SJCRH30 (cell line): ENCODE measurements around the gene ATP12A. TPM values are rescaled to one million over a fixed set of nuclear protein-coding genes. Genes with fewer than 3 reads are reported as not detected.

Experiments used
- DNase-seq, 2 experiments: peaks; one replicate each; pipeline ENCODE4 v3.0.0-alpha.2; 2015 to 2020
- H3K27ac ChIP-seq: fragments of 250-450 bp; sonication (Bioruptor Pico); 2 replicates; pipeline ENCODE4 v1.5.1; 2020; ENCODE audit warnings: mild to moderate bottlenecking, moderate library complexity
- H3K27me3 ChIP-seq: fragments of 250-450 bp; sonication (Bioruptor Pico); 2 replicates; pipeline ENCODE4 v1.5.1; 2020; ENCODE audit warnings: mild to moderate bottlenecking, moderate library complexity
- H3K36me3 ChIP-seq: fragments of 250-450 bp; sonication (Bioruptor Pico); 2 replicates; pipeline ENCODE4 v1.5.1; 2020; ENCODE audit warnings: mild to moderate bottlenecking, moderate library complexity
- H3K4me1 ChIP-seq: fragments of 250-450 bp; sonication (Bioruptor Pico); 2 replicates; pipeline ENCODE4 v1.5.1; 2020; ENCODE audit warnings: mild to moderate bottlenecking, moderate library complexity
- H3K4me3 ChIP-seq: fragments of 250-450 bp; sonication (Bioruptor Pico); 2 replicates; pipeline ENCODE4 v1.5.1; 2020; ENCODE audit warnings: mild to moderate bottlenecking, moderate library complexity
- H3K9me3 ChIP-seq: fragments of 250-450 bp; sonication (Bioruptor Pico); replicated peaks from 2 replicates; pipeline ENCODE4 v1.5.1; 2020; ENCODE audit warnings: mild to moderate bottlenecking, moderate library complexity
- total RNA-seq: library from RNA; depleted of rRNA; stranded (reverse); fragments of >200 nt; shearing (Covaris generic); gene quantifications from 2 replicates; pipeline ENCODE4 v1.2.3, GENCODE V29; 2014; rRNA removed

ATP12A gene
- 0.06 TPM in 1 of 2 replicates, not detected in the other for total RNA-seq

DNA sequence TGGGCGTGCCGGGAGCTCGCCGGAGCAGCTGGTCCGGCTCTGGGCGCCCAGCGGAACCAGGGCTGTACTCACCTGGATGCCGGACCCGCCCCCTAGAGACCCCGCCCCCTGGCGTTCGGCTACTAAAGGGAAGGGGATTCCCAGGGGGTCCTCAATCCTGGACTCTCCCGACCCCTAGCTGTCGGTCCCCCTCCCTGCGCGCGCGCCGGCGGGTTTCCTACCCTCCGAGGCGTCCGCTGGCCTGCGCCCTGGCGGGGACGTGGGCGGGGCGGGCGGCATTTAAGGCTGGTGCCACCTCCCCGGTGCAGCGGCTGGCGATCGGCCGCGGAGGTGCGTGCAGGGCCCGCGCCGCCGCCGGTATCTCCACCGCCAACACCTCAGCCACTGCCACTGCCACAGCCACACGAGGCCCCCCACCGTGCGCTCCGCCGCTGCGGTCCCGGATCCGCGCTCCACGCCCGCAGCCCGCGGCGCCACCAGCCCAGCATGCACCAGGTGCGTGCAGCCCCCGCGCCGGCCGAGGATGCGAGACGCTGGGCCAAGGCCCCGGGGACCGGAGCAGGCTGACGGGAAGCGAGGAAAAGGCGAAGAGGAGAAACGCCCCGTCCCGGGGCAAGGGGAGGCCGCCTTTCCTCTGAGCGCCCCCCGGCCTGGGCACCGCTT, at the start of gene ATP12A:
Gene ATP12A (plus strand): TSS at position 151 of the 663 bp plus-strand sequence. CDS start 336 bp downstream, at position 487.
- Histone ChIP-seq H3K9me3 (no peaks in the 10 kb centered on the region), H3K27me3 (peaks cover 8% of the 10 kb centered on the region; the same call in 1 of the 2 replicates), H3K27ac (no peak within 1 kb of the TSS), H3K36me3 (no peaks in the 10 kb centered on the region), H3K4me1 (no peaks in the 10 kb centered on the region), H3K4me3 (no peak within 1 kb of the TSS)
- DNase-seq = no peak

DNA sequence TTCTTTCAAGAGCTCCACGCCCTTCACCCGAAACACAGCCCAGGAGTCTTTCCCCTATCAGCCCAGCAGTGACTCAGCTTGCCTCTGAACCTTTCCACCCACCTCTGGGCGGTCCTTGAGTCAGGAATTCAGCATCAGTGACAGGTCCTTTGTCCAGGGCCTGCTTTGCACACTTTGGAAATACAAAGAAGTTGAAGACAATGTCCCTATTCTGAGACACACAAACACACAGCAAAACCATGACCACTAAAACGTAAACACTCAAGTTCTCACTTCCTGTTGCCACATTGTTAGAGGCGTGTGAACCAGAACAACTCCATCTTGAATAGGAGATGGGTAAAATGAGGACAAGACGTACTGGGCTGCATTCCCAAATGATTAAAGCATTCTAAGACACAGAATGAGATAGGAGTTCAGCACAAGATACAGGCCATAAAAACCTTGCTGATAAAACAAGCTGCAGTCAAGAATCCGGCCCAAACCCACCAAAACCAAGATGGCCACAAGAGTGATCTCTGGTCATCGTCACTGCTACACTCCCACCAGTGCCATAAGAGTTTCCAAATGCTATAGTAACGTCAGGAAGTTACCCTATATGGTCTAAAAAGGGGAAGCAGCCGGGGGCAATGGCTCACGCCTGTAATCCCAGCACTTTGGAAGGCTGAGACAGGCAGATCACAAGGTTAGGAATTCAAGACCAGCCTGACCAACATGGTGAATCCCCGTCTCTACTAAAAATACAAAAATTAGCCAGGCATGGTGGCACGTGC, 49.2 kb upstream of the ATP12A start:
- DNase-seq = peak in 1 of 2 experiments; percentile 14
- no peaks in the 10 kb centered on the region for H3K27me3 ChIP-seq
- no peak overlapping the region for H3K4me3 ChIP-seq
- no peaks in the 10 kb centered on the region for H3K9me3 ChIP-seq
- peaks cover 7% of the 10 kb centered on the region; the same call in 1 of the 2 replicates for H3K4me1 ChIP-seq
- H3K27ac ChIP-seq = no peak overlapping the region
- H3K36me3 ChIP-seq = no peaks in the 10 kb centered on the region

GRCh38 chr13:24631922-24632321, 48.3 kb upstream of the ATP12A start:
- DNase-seq = no peak
- Histone ChIP-seq H3K36me3 (no peaks in the 10 kb centered on the region), H3K4me3 (no peak overlapping the region), H3K4me1 (no peaks in the 10 kb centered on the region), H3K27me3 (no peaks in the 10 kb centered on the region), H3K9me3 (no peaks in the 10 kb centered on the region), H3K27ac (no peak overlapping the region)

DNA sequence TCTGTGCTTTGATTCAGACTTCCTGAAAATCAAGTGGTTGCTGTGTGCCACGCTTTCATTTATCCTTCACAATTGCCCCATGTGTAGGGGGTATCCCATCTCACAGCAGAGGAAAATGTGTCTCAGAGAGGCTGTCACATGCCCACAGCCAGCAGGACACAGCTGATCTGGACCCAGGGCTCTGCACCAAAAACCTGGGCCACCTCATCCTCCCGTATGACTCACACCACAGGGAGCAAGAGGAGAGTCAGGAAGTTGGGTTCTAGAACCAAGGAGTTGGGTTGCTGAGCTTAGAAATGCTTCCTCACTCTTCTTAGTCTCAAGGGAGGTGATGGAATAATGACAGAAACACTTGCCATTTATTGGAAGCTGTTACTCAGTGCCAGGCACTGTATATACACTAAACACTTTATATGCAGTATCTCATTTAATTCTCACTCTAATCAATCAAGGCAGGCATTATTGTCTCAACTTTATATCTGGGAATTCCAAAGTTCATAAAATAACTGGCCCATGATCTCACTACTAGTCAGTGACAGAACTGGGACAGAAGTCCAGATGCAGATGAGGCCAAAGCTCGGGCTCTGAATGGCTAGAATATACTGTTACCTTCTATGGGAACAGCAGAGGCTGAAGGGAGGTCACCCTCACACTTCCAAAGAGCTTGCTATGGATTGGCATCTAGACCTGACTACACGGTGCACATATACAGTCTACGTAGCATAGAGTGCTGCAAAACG, 47.7 kb upstream of the ATP12A start:
- H3K36me3 ChIP-seq = no peaks in the 10 kb centered on the region
- no peaks in the 10 kb centered on the region for H3K4me1 ChIP-seq
- no peak overlapping the region for H3K4me3 ChIP-seq
- H3K27me3 ChIP-seq = no peaks in the 10 kb centered on the region
- DNase-seq = no peak
- no peaks in the 10 kb centered on the region for H3K9me3 ChIP-seq
- H3K27ac ChIP-seq = no peak overlapping the region

- DNase-seq = no peak
- no peaks in the 10 kb centered on the region for H3K9me3 ChIP-seq
- H3K36me3 ChIP-seq = no peaks in the 10 kb centered on the region
- no peak overlapping the region for H3K4me3 ChIP-seq
- no peak overlapping the region for H3K27ac ChIP-seq
- H3K27me3 ChIP-seq = no peaks in the 10 kb centered on the region
- no peaks in the 10 kb centered on the region for H3K4me1 ChIP-seq
These were observed 43.4 kb upstream of the ATP12A start for GRCh38 chr13:24636776-24637175.

DNA sequence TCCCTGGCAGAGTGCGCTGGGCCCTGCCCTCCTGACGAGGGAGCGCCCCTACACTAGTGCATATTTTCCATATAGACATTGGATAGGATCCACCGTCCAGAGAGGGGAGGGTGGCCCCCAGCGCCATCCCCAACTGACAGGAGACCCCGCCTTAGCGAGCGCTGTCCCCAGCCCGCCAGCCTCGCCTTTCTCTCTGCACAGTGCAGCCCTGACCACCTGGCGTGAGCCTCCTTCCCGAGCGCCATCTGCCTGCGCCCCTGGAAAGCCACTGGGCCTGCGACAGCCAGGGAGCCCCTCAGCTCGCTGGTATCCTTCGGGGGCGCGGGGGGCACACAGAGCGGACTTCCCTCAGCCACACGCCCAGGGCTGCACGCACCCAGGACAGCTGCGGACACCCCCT, 42.1 kb upstream of the ATP12A start:
- no peaks in the 10 kb centered on the region for H3K27me3 ChIP-seq
- H3K4me1 ChIP-seq = no peaks in the 10 kb centered on the region
- H3K4me3 ChIP-seq = no peak overlapping the region
- no peak overlapping the region for H3K27ac ChIP-seq
- no peak for DNase-seq
- H3K9me3 ChIP-seq = no peaks in the 10 kb centered on the region
- no peaks in the 10 kb centered on the region for H3K36me3 ChIP-seq

DNA sequence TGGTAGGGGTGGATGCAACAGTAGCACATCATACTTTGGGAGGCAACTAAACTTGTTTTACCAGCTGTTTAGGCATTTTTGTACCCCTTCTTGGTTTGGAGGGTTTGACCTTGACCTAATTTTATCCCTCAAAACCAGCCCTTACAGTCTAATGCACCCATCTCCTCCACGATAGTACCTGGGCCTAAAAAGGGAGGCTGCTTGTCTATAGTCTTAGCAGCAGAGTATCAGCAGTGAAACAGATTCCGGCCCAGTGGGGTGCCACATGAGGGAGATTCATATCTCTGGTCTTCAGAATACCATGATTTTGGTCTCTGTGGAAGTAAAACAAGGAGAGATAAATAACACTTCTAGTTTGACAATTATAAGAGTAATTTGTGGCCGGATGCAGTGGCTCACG, 39.5 kb upstream of the ATP12A start:
- Histone ChIP-seq H3K27ac (no peak overlapping the region), H3K4me3 (no peak overlapping the region), H3K4me1 (no peaks in the 10 kb centered on the region), H3K36me3 (peaks cover 3% of the 10 kb centered on the region; the same call in 1 of the 2 replicates), H3K9me3 (no peaks in the 10 kb centered on the region), H3K27me3 (no peaks in the 10 kb centered on the region)
- DNase-seq = no peak

DNA sequence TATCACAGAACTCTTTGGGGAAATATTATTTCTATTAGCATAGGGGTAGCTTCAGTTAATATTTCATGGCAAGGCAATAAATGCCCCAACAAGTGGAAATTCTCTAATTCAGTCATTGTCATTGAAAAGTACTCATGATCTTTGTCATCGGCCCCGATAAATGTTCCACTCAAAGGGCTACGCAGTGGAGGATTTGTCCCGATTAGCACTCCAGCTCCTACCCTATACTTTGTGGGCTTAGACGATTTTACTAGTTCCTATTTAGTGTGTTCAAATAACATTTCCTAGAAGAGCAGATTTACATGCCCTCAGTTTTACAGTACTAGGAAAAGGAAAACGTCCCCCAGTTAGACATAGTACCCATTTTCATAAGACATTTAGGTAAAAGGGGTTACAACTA, 38.0 kb upstream of the ATP12A start:
- no peaks in the 10 kb centered on the region for H3K27me3 ChIP-seq
- H3K9me3 ChIP-seq = no peaks in the 10 kb centered on the region
- no peak for DNase-seq
- H3K36me3 ChIP-seq = peaks cover 3% of the 10 kb centered on the region; the same call in 1 of the 2 replicates
- no peak overlapping the region for H3K4me3 ChIP-seq
- no peaks in the 10 kb centered on the region for H3K4me1 ChIP-seq
- no peak overlapping the region for H3K27ac ChIP-seq

DNA sequence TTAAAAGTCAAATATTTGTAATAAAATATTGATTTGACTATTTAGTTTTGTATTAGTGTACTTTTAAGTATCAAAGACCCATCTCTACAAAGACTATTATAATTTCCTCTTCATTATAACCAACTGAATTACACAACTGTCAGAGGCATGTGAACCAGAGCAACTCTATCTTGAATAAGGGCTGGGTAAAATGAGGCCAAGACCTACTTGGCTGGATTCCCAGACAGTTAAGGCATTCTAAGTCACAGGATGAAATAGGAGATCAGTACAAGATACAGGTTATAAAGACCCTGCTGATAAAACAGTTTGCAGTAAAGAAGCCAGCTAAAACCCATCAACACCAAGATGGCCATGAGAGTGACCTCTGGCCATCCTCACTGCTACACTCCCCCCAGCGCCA, 36.2 kb upstream of the ATP12A start:
- no peaks in the 10 kb centered on the region for H3K27me3 ChIP-seq
- no peak overlapping the region for H3K27ac ChIP-seq
- H3K9me3 ChIP-seq = no peaks in the 10 kb centered on the region
- peak in 1 of 2 experiments; percentile 36 for DNase-seq
- H3K4me3 ChIP-seq = no peak overlapping the region
- no peaks in the 10 kb centered on the region for H3K4me1 ChIP-seq
- peaks cover 3% of the 10 kb centered on the region; the same call in 1 of the 2 replicates for H3K36me3 ChIP-seq

DNA sequence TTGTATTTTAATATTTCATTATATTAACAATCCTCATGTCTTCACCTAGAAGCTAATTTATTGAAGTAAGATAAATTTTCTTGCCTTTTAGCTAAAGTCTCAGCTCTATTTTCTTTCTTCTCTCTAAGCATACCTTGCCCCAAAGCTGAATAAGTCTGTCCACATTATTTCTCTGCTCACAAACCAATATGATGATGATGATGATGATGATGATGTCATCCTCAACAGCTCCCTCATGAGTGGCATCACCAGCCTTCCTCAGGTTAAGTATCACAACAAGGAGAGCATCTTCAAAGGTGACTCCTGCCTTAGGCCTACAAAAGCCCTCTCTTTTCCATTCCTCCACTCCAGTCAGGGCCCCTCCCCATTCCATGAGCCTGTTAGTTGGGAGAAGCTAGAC, 31.9 kb upstream of the ATP12A start:
- no peaks in the 10 kb centered on the region for H3K4me1 ChIP-seq
- peaks cover 3% of the 10 kb centered on the region; the same call in 1 of the 2 replicates for H3K36me3 ChIP-seq
- no peak for DNase-seq
- no peaks in the 10 kb centered on the region for H3K9me3 ChIP-seq
- no peaks in the 10 kb centered on the region for H3K27me3 ChIP-seq
- no peak overlapping the region for H3K27ac ChIP-seq
- H3K4me3 ChIP-seq = no peak overlapping the region

- Histone ChIP-seq H3K27ac (no peak overlapping the region), H3K36me3 (peaks cover 3% of the 10 kb centered on the region; the same call in 1 of the 2 replicates), H3K27me3 (no peaks in the 10 kb centered on the region), H3K4me1 (no peaks in the 10 kb centered on the region), H3K9me3 (no peaks in the 10 kb centered on the region), H3K4me3 (no peak overlapping the region)
- no peak for DNase-seq
These were observed 31.1 kb upstream of the ATP12A start for GRCh38 chr13:24648983-24649687.

DNA sequence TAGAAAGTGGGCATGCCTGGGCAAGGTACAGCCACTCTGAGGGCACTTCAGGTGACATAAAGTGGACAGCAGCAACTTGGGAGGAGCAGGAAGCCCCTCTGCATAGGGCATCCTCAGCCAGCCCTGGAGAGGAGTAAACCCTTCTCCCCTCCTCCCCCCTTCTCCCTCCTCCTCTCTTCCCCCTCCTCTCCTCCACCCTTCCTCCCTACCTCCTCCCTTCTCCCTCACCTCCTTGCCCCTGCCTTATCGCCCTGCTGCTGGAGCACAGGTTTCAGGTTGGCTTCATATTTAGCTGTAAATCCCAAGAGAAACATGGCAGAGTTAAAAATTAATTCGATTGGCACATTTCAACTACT, 30.5 kb upstream of the ATP12A start:
- Histone ChIP-seq H3K27ac (no peak overlapping the region), H3K4me1 (no peaks in the 10 kb centered on the region), H3K9me3 (no peaks in the 10 kb centered on the region), H3K27me3 (no peaks in the 10 kb centered on the region), H3K36me3 (peaks cover 3% of the 10 kb centered on the region; the same call in 1 of the 2 replicates), H3K4me3 (no peak overlapping the region)
- no peak for DNase-seq

GRCh38 chr13:24650161-24650560, 30.0 kb upstream of the ATP12A start:
- DNase-seq = no peak
- H3K4me3 ChIP-seq = no peak overlapping the region
- H3K27ac ChIP-seq = no peak overlapping the region
- no peaks in the 10 kb centered on the region for H3K4me1 ChIP-seq
- H3K27me3 ChIP-seq = no peaks in the 10 kb centered on the region
- no peaks in the 10 kb centered on the region for H3K9me3 ChIP-seq
- peaks cover 2% of the 10 kb centered on the region; the same call in 1 of the 2 replicates for H3K36me3 ChIP-seq

DNA sequence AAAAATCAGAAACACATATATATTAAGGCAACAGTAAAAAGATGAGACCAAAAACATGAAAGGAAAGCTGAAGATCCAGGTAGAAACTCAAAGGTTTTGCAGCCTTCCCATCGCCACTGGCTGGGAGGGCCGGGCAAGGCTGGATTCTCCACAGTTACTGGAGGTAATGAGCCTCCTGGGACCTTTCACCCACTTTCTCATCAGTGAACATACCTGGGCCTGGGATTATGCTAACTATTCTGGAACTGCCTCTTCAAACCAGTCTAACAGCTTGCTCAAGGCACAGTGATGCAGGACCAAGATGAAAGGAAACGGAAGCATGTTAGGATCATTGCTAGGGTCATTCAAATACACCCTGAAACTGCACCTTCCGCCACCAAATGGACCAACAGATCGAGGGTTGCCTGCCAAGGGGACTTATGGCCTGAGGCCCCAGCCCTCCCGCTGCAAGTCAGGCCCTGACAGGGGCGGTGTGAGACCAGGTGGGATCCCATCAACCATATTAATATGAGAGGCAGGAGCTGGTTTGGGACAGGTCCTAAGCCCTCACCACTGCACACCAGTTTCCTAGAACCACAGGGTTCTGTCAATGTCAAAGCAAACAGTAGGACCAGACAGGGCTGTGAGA, 28.4 kb upstream of the ATP12A start:
- Histone ChIP-seq H3K9me3 (no peaks in the 10 kb centered on the region), H3K27me3 (no peaks in the 10 kb centered on the region)
- DNase-seq = no peak

More for the DNA sequence above, 28.4 kb upstream of the ATP12A start:
- H3K4me1 ChIP-seq = no peaks in the 10 kb centered on the region
- no peak overlapping the region for H3K27ac ChIP-seq
- H3K4me3 ChIP-seq = no peak overlapping the region
- H3K36me3 ChIP-seq = no peaks in the 10 kb centered on the region
